Smooth muscle cell of the coronary artery (primary cell): Measurements from ENCODE around the gene KRTAP4-3. TPM values are rescaled to one million over a fixed set of nuclear protein-coding genes. Genes with fewer than 3 reads are reported as not detected.

ENCODE experiments used
- total RNA-seq: library from RNA; depleted of rRNA; stranded (reverse); fragments of >200 nt; gene quantifications from 2 replicates; pipeline ENCODE4 v1.2.3, GENCODE V29; 2014; ENCODE audit warnings: low replicate concordance

Gene KRTAP4-3
- not detected in 2 replicates for total RNA-seq

DNA sequence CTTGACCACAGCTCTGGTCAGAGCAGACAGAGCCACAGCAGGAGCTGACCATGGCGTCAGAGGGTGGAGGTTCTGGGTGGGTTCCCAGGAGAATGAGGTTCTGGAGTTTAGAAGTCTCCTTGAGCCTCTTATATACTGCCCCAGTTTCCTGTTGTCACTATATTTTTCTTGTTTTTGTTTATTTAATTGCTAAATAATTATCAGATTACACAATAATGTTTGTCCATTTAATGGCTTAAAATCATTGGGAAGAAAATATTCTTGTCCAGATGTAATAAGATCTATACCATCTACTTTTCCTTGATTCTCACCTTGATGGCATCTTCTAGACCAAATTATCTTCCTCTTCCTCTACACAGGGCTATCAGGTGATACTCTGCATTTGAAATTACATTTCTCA lies at the start of gene KRTAP4-3:
Gene KRTAP4-3, minus strand, starts transcription at position 101 of the 400 bp plus-strand sequence. Its CDS starts 49 bp downstream, at position 52.

DNA sequence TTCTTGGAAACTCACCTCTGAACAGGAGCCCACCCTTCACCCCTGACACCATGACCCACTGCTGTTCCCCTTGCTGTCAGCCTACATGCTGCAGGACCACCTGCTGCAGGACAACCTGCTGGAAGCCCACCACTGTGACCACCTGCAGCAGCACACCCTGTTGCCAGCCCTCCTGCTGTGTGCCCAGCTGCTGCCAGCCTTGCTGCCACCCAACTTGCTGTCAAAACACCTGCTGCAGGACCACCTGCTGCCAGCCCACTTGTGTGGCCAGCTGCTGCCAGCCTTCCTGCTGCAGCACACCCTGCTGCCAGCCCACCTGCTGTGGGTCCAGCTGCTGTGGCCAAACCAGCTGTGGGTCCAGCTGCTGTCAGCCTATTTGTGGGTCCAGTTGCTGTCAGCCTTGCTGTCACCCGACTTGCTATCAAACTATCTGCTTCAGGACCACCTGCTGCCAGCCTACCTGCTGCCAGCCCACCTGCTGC lies 21.9 kb upstream of the KRTAP4-3 start, which contains the start of gene KRTAP9-1:
Gene KRTAP9-1, plus strand, starts transcription at position 51 of the 482 bp plus-strand sequence. Its CDS starts 0 bp downstream, at position 51.

DNA sequence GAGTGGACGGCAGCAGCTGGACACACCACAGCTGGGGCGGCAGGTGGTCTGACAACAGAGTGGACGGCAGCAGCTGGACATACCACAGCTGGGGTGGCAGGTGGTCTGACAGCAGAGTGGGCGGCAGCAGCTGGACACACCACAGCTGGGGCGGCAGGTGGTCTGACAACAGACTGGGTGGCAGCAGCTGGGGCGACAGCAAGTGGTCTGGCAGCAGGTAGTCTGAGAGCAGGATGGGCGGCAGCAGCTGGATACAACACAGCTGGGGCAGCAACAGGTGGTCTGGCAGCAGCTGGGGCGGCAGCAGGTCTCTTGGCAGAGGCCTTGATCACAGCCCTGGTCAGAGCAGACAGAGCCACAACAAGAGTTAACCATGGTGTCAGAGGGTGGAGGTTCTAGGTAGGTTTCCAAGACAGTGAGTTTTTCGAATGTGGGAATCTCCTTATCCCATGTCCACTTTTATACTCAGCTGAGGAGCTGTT lies 16.5 kb upstream of the KRTAP4-3 start, which contains the start of gene KRTAP4-1:
Gene KRTAP4-1, minus strand, starts transcription at position 432 of the 482 bp plus-strand sequence. Its CDS starts 57 bp downstream, at position 375.

DNA sequence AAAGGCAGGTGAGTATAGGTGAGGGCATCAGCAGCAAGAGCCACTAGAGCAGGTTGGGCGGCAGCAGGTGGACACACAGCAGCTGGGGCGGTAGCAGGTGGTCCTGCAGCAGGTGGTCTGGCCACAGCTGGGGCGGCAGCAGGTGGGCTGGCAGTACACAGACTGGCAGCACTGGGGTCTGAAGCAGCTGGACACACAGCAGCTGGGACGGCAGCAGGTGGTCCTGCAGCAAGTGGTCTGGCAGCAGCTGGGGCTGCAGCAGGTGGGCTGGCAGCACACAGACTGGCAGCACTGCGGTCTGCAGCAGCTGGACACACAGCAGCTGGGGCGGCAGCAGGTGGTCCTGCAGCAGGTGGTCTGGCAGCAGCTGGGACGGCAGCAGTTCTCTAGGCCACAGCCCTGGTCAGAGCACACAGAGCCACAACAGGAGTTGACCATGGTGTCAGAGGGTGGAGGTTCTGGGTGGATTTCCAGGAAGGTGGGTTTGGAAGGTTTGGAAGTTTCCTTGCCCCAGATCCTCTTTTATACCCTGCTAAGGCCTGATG lies 9.8 kb upstream of the KRTAP4-3 start, which contains the start of gene KRTAP4-2:
Gene KRTAP4-2, minus strand, starts transcription at position 495 of the 545 bp plus-strand sequence. Its CDS starts 57 bp downstream, at position 438.

DNA sequence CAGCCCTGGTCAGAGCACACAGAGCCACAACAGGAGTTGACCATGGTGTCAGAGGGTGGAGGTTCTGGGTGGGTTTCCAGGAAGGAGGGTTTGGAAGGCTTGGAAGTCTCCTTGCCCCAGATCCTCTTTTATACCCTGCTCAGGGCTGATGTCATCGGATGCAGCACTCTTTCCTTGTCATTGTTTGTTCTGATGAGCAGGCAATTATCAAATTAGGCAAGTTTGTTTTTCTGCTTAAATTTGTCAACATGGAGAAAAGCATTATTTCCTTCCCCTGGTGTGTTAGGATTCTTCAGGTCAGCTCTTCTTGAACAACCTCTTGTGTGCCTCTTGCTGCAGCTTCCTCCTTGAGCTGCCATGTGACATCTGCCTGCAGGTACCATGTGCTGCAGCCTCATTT lies 7.4 kb downstream of the KRTAP4-3 start, which contains the start of gene KRTAP4-4:
Gene KRTAP4-4, minus strand, starts transcription at position 101 of the 400 bp plus-strand sequence. Its CDS starts 57 bp downstream, at position 44.

DNA sequence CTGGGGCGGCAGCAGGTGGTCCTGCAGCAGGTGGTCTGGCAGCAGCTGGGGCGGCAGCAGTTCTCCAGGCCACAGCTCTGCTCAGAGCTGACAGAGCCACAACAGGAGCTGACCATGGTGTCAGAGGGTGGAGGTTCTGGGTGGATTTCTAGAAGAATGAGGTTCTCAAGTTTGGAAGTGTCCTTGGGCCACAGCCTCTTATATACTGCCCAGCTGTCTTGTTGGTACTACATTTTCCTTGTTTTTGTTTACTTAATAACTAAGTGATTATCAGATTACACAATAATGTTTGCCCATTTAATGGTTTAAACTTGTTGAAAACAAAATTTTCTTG lies 18.4 kb downstream of the KRTAP4-3 start, which contains the start of gene KRTAP4-5:
Gene KRTAP4-5, minus strand, starts transcription at position 174 of the 334 bp plus-strand sequence. Its CDS starts 58 bp downstream, at position 116.

DNA sequence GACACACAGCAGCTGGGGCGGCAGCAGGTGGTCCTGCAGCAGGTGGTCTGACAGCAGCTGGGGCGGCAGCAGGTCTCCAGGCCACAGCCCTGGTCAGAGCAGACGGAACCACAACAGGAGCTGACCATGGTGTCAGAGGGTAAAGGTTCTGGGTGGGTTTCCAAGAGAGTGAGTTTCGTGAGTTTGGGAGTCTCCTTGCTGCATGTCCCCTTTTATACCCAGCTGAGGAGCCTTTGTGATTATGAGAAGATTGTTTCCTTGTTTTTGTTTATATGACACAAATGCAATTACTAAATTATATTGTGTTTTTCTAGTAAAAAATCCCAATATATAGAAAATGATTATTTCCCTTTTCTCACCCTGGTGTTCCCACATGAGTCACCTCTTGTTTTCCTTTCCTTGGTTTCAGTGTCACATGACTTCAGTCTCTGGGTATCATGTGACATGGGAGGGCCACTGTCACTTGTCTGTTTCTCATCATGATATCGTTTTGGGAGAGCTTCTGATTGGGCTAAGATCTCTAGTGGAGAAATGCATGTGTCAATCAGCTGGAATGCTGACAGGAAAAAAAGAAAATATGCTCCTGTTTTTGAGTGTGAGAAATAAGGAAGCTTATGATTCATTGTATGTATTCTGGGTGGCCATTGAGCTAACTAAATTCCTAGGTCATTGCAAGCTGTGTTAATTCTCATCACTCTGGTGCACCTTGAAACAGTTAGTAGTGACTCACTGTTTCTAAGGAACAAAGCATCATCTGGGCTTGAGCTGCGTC lies 27.5 kb downstream of the KRTAP4-3 start, which contains the start of gene KRTAP4-6:
Gene KRTAP4-6, minus strand, starts transcription at position 185 of the 772 bp plus-strand sequence. Its CDS starts 57 bp downstream, at position 128.

DNA sequence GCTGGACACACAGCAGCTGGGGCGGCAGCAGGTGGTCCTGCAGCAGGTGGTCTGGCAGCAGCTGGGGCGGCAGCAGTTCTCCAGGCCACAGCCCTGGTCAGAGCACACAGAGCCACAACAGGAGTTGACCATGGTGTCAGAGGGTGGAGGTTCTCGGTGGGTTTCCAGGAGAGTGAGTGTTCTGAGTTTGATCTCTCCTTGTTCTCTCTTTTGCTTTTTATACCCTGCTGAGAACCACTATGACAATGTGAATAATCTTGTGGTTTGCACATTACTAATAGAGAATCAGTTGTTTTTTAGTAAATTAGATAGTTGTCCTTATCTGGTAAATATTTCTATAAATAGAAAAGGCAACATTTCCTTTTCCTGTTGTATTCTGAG lies 44.0 kb downstream of the KRTAP4-3 start, which contains the start of gene KRTAP4-12:
Gene KRTAP4-12, minus strand, starts transcription at position 192 of the 381 bp plus-strand sequence. Its CDS starts 60 bp downstream, at position 132.

DNA sequence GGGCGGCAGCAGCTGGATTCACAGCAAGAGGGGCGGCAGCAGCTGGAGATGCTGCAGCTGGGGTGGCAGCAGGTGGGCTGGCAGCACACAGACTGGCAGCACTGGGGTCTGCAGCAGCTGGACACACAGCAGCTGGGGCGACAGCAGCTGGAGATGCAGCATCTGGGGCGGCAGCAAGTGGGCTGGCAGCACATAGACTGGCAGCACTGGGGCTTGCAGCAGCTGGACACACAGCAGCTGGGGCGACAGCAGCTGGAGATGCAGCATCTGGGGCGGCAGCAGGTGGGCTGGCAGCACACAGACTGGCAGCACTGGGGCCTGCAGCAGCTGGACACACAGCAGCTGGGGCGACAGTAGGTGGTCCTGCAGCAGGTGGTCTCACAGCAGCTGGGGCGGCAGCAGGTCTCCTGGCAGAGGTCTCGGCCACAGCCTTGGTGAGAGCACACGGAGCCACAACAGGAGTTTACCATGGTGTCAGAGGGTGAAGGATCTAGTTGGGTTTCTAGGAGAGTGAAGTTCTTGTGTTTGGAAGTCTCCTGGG lies 50.1 kb downstream of the KRTAP4-3 start, which contains the start of gene KRTAP4-11:
Gene KRTAP4-11, minus strand, starts transcription at position 528 of the 541 bp plus-strand sequence. Its CDS starts 58 bp downstream, at position 470.

Other genes with a start within 250 kb of the KRTAP4-3 start
- gene KRT23, start 230.6 kb downstream of the KRTAP4-3 start, total RNA-seq, result not detected in 2 replicates
- 0.12 TPM in 1 of 2 replicates, not detected in the other for gene KRT39, start 201.3 kb downstream of the KRTAP4-3 start, total RNA-seq
- not detected in 2 replicates for gene KRT40, start 183.9 kb downstream of the KRTAP4-3 start, total RNA-seq
- not detected in 2 replicates for gene KRTAP3-3, start 174.1 kb downstream of the KRTAP4-3 start, total RNA-seq
- not detected in 2 replicates for gene KRTAP3-2, start 168.3 kb downstream of the KRTAP4-3 start, total RNA-seq
- gene KRTAP3-1, start 159.1 kb downstream of the KRTAP4-3 start, total RNA-seq, result not detected in 2 replicates
- gene KRTAP1-5, start 141.0 kb downstream of the KRTAP4-3 start, total RNA-seq, result not detected in 2 replicates
- gene KRTAP1-4, start 138.0 kb downstream of the KRTAP4-3 start, total RNA-seq, result not detected in 2 replicates
- gene KRTAP1-3, start 133.3 kb downstream of the KRTAP4-3 start, total RNA-seq, result not detected in 2 replicates
- gene KRTAP1-1, start 126.8 kb downstream of the KRTAP4-3 start, total RNA-seq, result not detected in 2 replicates
- not detected in 2 replicates for gene KRTAP2-1, start 120.9 kb downstream of the KRTAP4-3 start, total RNA-seq
- gene KRTAP2-2, start 113.0 kb downstream of the KRTAP4-3 start, total RNA-seq, result not detected in 2 replicates
- not detected in 2 replicates for gene KRTAP2-3, start 108.1 kb downstream of the KRTAP4-3 start, total RNA-seq
- gene KRTAP2-4, start 102.3 kb downstream of the KRTAP4-3 start, total RNA-seq, result not detected in 2 replicates
- gene KRTAP4-7, start 84.1 kb downstream of the KRTAP4-3 start, total RNA-seq, result not detected in 2 replicates
- gene KRTAP4-8, start 70.1 kb downstream of the KRTAP4-3 start, total RNA-seq, result not detected in 2 replicates
- not detected in 2 replicates for gene KRTAP4-16, start 66.0 kb downstream of the KRTAP4-3 start, total RNA-seq
- gene KRTAP4-9, start 62.8 kb downstream of the KRTAP4-3 start, total RNA-seq, result not detected in 2 replicates
- gene KRTAP4-11, start 49.8 kb downstream of the KRTAP4-3 start, total RNA-seq, result not detected in 2 replicates
- not detected in 2 replicates for gene KRTAP4-12, start 44.0 kb downstream of the KRTAP4-3 start, total RNA-seq
- not detected in 2 replicates for gene KRTAP4-6, start 27.7 kb downstream of the KRTAP4-3 start, total RNA-seq
- not detected in 2 replicates for gene KRTAP4-5, start 18.4 kb downstream of the KRTAP4-3 start, total RNA-seq
- gene KRTAP4-4, start 7.5 kb downstream of the KRTAP4-3 start, total RNA-seq, result not detected in 2 replicates
- gene KRTAP4-2, start 10.0 kb upstream of the KRTAP4-3 start, total RNA-seq, result not detected in 2 replicates
- gene KRTAP4-1, start 16.7 kb upstream of the KRTAP4-3 start, total RNA-seq, result not detected in 2 replicates
- gene KRTAP9-1, start 21.7 kb upstream of the KRTAP4-3 start, total RNA-seq, result not detected in 2 replicates
- gene KRTAP9-2, start 58.4 kb upstream of the KRTAP4-3 start, total RNA-seq, result not detected in 2 replicates
- gene KRTAP9-3, start 64.2 kb upstream of the KRTAP4-3 start, total RNA-seq, result not detected in 2 replicates
- gene KRTAP9-8, start 69.8 kb upstream of the KRTAP4-3 start, total RNA-seq, result not detected in 2 replicates
- gene KRTAP9-4, start 81.5 kb upstream of the KRTAP4-3 start, total RNA-seq, result not detected in 2 replicates
- gene KRTAP9-9, start 87.2 kb upstream of the KRTAP4-3 start, total RNA-seq, result not detected in 2 replicates
- gene KRTAP9-6, start 97.2 kb upstream of the KRTAP4-3 start, total RNA-seq, result not detected in 2 replicates
- not detected in 2 replicates for gene KRTAP9-7, start 107.5 kb upstream of the KRTAP4-3 start, total RNA-seq
- gene KRTAP29-1, start 134.6 kb upstream of the KRTAP4-3 start, total RNA-seq, result not detected in 2 replicates
- gene KRTAP16-1, start 141.1 kb upstream of the KRTAP4-3 start, total RNA-seq, result not detected in 2 replicates
- gene KRTAP17-1, start 147.5 kb upstream of the KRTAP4-3 start, total RNA-seq, result not detected in 2 replicates
- not detected in 2 replicates for gene KRT33A, start 182.6 kb upstream of the KRTAP4-3 start, total RNA-seq
- gene KRT33B, start 201.6 kb upstream of the KRTAP4-3 start, total RNA-seq, result not detected in 2 replicates
- gene KRT34, start 214.1 kb upstream of the KRTAP4-3 start, total RNA-seq, result under 0.01 TPM in 1 of 2 replicates, not detected in the other
- not detected in 2 replicates for gene KRT31, start 229.4 kb upstream of the KRTAP4-3 start, total RNA-seq